ENCODE results near the gene ZSCAN2. TPM values are rescaled to one million over a fixed set of nuclear protein-coding genes. Genes with fewer than 3 reads are reported as not detected.
A peak's percentile ranks its signal among the peaks of the same experiment; 100 is the strongest.

ZSCAN2 gene
- total and polyA plus RNA-seq, 8 donors: 5.8 to 26.5 (median 22.2) TPM

DNA sequence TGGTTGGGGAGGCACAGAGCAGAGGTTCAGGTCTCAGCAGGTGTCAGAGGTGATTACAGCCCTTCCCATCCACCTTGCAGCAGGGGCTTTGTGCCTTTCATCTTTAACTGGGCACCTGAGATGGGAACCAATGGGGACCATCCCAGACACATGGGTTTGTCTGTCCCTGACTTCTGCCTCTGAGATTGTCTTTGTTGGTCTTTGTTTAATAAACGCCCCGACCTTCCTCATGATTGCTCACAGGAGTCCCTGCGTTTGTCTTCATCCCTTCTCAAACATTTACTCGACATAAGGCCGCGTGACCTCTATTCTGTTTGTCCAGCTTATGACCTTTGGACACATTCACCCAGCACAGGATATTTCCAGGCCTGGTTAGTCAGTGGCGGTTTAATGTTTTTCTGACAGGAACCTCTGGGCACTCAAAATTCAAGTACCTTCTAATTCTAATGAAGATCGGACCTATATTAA, 5.9 kb downstream of the ZSCAN2 start:
- Histone ChIP-seq H3K27ac (no peak overlapping the region), H3K9me3 (no peaks in the 10 kb centered on the region), H3K36me3 (peaks cover 0 to 13% of the 10 kb centered on the region in 2 donors), H3K4me1 (peaks cover under 1 to 7% of the 10 kb centered on the region in 2 donors), H3K4me3 (no peak overlapping the region), H3K27me3 (no peaks in the 10 kb centered on the region)
- DNase-seq: no peak
- TF ChIP-seq, protein P1, sequence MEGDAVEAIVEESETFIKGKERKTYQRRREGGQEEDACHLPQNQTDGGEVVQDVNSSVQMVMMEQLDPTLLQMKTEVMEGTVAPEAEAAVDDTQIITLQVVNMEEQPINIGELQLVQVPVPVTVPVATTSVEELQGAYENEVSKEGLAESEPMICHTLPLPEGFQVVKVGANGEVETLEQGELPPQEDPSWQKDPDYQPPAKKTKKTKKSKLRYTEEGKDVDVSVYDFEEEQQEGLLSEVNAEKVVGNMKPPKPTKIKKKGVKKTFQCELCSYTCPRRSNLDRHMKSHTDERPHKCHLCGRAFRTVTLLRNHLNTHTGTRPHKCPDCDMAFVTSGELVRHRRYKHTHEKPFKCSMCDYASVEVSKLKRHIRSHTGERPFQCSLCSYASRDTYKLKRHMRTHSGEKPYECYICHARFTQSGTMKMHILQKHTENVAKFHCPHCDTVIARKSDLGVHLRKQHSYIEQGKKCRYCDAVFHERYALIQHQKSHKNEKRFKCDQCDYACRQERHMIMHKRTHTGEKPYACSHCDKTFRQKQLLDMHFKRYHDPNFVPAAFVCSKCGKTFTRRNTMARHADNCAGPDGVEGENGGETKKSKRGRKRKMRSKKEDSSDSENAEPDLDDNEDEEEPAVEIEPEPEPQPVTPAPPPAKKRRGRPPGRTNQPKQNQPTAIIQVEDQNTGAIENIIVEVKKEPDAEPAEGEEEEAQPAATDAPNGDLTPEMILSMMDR (IDR thresholded peaks at IDR 0.05): no peak
- intact Hi-C loops (cut with DNase I): no loop called here
- no peak for ATAC-seq

DNA sequence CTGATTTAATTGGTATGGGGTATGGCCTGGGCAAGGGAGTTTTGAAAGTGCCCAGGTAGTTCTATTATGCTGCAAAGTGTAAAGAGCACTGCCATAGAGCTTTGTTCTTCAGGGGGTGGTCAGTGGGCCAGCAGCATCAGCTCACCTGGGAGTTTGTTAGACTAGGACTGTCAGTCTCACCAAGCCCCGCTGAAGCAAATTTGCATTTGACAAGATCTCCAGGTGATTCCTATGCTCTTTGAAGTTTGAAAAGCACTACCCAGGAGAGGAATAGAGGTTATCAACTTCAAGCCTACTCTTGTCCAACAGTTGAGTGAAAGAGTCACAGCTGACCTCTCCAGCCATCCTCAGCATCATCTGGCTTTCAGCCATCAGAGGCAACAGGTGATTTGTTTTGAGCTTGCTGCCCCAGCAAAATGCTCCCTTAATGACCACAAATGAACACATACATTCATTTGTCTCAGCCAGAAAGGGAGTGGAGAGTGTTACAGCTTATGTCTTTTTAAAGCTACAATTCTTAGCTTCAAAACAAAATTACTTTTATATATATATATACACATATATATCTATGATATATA, 8.0 kb downstream of the ZSCAN2 start:
- TF ChIP-seq, protein P1 (IDR thresholded peaks at IDR 0.05): no peak
- intact Hi-C loops (cut with DNase I): no loop called here
- DNase-seq (no peak), ATAC-seq (no peak)
- Histone ChIP-seq H3K4me1 (no peaks in the 10 kb centered on the region), H3K27me3 (no peaks in the 10 kb centered on the region), H3K36me3 (peaks cover 0 to 11% of the 10 kb centered on the region in 2 donors), H3K27ac (no peak overlapping the region), H3K9me3 (no peaks in the 10 kb centered on the region), H3K4me3 (no peak overlapping the region)

DNA sequence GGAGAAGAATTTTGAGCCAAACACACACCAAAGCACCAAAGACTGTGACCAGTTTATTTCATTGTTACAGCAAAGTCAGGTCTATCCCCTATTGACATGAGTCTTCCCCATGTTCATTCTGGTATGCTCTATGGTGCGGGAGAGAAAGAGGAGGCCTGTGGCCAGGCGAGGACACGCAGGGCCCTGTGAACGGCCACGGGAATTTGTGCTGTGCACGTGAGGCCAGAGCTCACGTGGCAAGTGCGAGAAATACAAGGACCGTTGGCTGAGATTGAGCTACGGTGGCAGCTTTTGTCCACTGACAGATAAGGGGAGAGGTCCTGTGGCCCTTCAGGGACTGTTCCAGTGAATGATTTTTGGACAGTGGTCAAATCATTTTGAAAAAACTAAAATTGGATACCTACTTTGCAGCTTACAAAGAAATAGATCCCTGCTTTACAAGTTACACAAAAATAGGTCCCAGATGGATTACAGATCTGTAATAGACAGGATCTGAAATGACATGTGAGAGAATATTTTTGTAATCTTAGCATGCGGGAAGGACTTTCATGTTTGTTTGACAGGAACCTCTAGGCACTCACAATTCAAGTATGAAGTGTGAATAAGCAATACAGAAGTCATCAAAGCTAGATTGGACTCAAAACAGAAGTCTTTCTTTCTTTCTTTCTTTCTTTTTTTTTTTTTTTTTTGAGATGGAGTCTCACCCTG, 9.2 kb downstream of the ZSCAN2 start:
- no peak overlapping the region for H3K4me3 ChIP-seq
- peaks cover 0 to 4% of the 10 kb centered on the region in 2 donors for H3K36me3 ChIP-seq
- no peak overlapping the region for H3K27ac ChIP-seq
- TF ChIP-seq, protein P1 (IDR thresholded peaks at IDR 0.05): no peak
- DNase-seq (no peak), ATAC-seq (no peak)
- H3K4me1 ChIP-seq: no peaks in the 10 kb centered on the region
- H3K27me3 ChIP-seq: no peaks in the 10 kb centered on the region
- no peaks in the 10 kb centered on the region for H3K9me3 ChIP-seq
- intact Hi-C loops (cut with DNase I): no loop called here

- no peak for DNase-seq
- intact Hi-C loops (cut with DNase I): no loop called here
- TF ChIP-seq, protein P1 (IDR thresholded peaks at IDR 0.05): no peak
- H3K36me3 ChIP-seq: peaks cover 0 to 4% of the 10 kb centered on the region in 2 donors
- no peaks in the 10 kb centered on the region for H3K27me3 ChIP-seq
- H3K27ac ChIP-seq: no peak overlapping the region
- ATAC-seq: no peak
- H3K4me3 ChIP-seq: no peak overlapping the region
- no peaks in the 10 kb centered on the region for H3K9me3 ChIP-seq
- H3K4me1 ChIP-seq: peaks cover 0 to 12% of the 10 kb centered on the region in 2 donors
Measured at GRCh38 chr15:84611631-84612030, 10.8 kb downstream of the ZSCAN2 start.

GRCh38 chr15:84616235-84616634, 15.4 kb downstream of the ZSCAN2 start:
- H3K4me1 ChIP-seq: peaks cover 0 to 18% of the 10 kb centered on the region in 2 donors
- peaks cover 0 to 7% of the 10 kb centered on the region in 2 donors for H3K36me3 ChIP-seq
- DNase-seq (no peak), ATAC-seq (peak; percentile 61)
- intact Hi-C loops (cut with DNase I): no loop called here
- peak overlapping the region in 1 of 2 donors; percentile 58 for H3K27ac ChIP-seq
- no peak overlapping the region for H3K4me3 ChIP-seq
- peaks cover 0 to 14% of the 10 kb centered on the region in 2 donors for H3K9me3 ChIP-seq
- H3K27me3 ChIP-seq: no peaks in the 10 kb centered on the region
- TF ChIP-seq, protein P1 (IDR thresholded peaks at IDR 0.05): no peak

Data from left lung (tissue), 10 donors.